ENCODE data around the gene LRRC75A.

LRRC75A gene

GRCh38 chr17:16492613-16493530, 879 bp upstream of the LRRC75A start:
- no peak for DNase-seq

GRCh38 chr17:16491131-16491702, 776 bp downstream of the LRRC75A start:
- peak; percentile 51 for DNase-seq

- no peak for DNase-seq
Measured at GRCh38 chr17:16489431-16489830, 2.6 kb downstream of the LRRC75A start.

DNA sequence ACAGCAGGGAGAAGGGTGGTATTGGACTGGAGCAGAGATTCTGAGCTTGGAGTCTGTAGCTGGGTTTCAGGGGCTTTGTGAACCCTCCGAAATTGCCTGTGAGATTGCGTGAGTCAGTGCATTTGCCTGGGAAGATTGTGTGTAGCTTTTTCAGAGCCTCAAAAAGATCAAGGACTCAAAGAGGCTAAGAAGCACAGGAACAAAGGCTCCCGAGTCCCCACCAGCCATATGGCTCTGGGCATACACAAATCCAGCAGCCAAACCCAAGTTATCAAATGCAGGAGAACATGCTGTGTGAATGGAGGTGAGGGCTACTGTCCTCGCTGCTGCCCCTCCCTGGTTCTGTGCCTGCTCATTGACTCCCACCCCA, 3.0 kb downstream of the LRRC75A start:
- no peak for DNase-seq

DNA sequence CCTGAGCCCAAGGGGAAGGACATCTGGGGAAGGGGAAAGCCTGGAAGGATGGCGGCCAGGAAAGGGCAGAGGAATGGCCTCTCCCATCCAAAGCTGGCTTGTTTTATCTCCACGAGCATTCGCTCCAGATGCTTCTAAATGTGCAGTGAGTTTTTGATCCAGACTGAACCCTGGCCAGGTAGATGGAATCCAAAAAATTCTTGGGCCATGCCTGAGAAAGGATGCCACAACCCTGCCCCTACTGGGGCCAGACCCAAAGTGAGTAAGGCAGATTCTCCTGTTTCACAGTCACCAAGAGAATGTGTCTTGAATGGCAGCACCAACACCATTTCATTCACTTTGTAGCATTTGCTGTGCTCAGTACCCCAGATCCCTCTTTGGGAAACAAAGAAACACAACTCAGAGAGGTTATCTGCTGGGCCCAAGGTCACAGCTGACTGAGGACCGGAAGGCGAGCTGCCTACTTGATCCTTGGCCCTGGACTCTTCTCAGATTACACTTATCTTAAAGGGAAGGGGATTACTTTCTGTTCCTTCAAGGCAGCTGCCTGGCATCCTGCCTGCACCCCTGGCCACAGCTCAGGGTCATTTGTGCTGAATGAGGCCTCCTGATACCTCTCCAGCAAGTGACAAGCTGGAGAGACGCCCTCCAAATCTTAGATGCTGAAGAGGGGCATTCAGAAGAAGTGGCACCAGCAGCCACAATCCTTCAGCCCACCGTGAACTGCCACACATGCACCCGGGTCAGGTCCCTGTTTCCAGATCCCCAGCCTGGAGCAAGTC, 3.6 kb downstream of the LRRC75A start:
- DNase-seq: no peak

DNA sequence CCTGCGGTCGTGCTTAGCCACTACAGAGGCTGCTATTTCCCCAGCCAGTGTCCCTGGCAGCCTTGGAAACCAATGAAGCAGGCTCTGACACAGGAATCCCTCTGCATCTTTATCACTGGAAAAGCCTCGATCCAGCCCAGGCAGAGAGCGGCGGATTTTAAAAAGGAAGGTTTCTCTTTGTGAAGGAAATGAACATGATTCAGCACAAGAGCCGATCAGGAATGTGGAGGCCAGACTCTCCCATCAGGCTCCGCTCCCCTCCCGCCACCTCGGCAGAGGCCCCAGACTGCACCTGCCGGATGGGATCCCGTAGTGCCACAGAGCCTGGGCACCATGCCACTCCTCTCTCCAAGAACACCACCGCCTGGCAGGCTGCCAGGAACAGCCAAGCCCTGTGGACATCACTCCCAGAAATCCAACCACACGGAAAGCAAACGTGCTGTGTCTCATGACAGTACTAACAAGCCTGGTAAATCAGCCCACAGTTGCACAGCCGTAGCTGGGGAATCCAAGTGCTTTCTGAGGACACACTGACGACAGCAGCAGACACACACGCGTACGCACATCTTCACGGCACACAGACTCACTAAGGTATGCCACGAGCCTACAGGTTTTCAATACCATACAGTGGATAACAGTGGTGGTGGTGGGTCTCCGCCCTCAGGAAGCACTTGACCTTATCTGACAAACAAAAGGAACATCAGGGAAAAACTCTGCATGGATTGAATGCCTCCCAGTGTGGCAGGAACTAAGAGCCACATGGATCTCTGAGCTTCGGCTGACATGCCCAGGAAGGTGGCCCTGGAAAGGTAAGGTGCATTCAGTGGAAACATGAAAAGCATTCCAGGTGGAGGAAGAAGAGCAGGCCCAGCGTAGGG, 5.4 kb downstream of the LRRC75A start:
- DNase-seq: no peak

DNA sequence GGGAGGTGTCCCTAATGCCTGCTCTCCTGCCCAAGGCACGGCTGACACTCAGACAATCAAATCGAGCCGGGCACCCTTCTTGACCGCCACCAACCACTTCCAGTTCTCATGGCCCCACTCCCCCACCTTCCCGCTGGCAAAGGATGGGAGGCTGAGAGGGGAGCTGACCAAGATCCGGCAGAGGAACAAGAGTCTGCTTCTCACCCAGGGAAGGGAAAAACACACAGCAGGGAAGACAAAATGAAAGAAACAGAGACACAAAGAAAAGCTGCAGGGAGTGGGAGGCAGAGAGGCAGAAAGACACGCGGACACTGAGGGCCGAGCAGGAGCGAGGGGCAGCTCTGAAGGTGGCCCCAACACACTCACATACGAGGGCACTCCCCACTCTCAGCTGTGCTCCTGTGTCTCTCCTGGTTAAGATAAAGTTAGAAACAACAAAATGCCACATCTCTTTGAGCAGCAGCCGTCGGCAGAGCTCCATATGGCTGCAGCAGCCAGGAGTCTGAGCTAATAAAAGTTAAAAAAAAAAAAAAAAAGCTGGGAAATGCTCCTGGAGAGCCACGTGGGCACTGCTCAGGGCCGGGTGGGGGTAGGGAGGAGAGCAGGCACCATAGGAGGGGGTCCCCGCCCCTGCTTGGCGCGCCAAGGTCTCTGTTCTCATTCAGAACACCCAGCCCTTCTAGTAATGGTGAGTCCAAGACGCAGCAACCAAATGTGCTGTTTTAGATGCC, 7.4 kb downstream of the LRRC75A start:
- DNase-seq: no peak

- DNase-seq: no peak
Measured at GRCh38 chr17:16483021-16483645, 8.9 kb downstream of the LRRC75A start.

GRCh38 chr17:16482253-16482652, 9.7 kb downstream of the LRRC75A start:
- no peak for DNase-seq

DNA sequence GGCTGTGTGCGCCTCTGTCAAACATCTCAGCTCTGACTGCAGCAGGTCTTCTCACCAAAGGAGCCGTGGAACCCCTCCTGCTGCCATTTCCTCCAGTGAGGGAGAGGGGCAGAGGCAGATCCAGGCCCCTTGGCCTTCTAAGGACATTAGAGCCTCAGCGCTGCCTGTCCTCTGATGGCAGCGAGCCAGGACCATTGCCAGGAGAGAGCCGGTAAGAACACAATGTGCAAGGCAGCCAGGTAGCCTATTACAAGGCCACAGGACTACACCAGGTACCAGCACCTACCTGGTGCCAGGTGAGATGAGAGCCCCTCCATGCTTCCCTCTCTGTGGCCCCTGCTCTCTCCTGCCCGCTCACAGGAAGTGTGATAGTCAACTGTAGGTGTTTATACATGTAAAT, 11.0 kb downstream of the LRRC75A start:
- no peak for DNase-seq

- no peak for DNase-seq
Measured at GRCh38 chr17:16479264-16479663, 12.7 kb downstream of the LRRC75A start.

DNA sequence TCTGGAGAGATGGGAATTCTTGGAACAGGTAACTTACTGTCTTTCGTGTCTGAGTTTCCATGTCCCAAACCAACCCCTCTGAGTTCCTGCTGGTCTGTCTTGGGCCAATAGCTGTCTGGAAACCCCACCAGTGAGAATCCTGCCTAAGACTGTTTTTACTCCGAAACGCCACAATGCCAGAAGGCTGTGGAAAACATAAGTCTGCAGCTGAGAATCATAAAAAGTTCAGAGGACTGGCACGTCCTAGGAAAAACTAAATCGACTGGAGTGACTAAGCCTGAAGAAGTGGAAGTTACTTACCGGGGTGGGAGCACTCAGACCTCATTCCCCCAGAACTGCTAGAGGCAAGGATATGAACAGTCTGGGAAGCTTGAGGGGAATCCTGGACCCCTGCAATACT, 13.3 kb downstream of the LRRC75A start:
- no peak for DNase-seq

DNA sequence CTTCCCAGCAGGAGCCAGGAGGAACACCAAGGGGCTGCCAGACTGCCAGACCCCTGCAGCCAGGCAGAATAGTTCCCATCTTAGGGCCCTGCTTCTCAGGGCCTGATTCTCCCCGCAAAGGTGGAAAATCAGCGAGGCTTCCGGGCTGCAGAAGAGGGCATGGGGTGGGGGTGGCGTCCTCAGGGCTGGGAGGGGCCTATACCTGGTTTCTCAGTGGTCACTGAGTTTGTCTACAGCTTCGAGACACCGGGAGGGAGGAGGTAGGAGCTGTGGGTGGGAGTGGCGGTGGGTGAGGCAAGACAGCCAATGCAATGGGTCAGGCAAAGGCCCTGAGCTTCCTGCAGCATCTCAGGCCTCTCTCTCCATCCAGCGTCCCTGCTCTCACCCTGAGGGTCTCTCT, 14.3 kb downstream of the LRRC75A start:
- no peak for DNase-seq

DNA sequence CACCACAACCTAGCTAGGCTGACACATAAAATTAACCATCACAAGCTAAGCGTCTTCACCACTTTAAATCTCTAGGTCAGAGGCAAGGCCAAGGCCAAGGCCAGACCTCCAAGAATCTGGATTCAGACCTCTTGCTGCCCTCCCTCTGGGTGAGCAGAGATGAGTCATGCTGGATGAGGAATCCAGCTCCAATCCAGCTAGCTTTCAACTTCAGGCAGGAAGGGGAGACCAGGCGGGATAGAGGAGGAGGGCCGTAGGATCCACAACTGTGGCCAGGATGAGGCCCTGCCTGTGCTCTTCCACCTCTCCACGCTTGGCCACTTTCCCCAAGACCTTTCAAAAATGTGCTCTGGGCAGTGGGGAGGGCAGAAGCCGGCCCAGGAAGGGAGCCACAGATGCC, 14.7 kb downstream of the LRRC75A start:
- no peak for DNase-seq

- DNase-seq: no peak
Measured at GRCh38 chr17:16475179-16475704, 16.8 kb downstream of the LRRC75A start.

- DNase-seq: no peak
Measured at GRCh38 chr17:16474012-16474725, 17.8 kb downstream of the LRRC75A start.

DNA sequence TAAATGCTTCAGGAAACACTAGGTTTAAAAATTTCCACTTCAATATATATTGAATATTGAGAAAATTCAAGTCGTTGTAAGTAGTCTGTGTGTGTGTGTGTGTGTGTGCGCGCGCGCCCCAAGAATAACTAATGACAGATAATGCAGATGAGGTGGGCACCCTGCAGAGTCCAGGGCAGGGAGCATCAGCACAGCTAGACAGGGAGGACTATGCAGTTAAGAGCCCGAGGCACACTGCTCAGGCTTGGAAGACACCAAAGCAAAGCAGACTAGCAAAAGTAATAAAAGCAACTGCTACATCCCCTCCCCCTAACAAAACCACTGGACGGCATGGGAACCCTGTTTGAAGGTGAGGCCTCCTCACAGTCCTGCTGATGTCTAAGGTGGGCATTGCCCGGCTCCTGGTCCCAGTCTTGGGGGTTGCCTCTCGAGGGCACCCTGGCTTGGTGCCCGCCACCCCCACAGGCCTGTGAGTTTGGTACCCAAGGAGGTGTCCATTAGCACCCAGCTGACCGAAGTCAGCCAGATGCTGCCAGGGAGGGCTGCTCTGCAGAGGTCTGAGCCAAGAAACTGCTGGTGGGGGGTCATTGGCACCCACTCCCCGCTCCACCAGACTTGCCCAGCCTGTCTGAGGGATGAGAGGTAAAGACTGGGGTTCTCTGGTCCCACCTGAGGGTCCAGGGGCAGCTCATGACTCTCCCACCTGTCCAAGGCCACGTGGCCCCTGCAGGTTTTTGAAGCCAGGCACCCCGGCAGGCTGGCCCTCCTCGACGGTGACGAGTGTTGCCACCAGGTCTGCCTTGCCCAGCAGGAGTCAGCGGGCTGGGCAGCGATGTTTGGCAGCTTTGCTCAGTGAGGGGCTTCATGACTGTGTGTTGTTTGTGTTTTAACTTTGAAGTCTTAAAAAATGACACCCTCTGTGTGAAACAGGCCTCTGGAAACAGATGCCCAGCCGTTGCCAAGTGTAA, 18.7 kb downstream of the LRRC75A start:
- no peak for DNase-seq

DNA sequence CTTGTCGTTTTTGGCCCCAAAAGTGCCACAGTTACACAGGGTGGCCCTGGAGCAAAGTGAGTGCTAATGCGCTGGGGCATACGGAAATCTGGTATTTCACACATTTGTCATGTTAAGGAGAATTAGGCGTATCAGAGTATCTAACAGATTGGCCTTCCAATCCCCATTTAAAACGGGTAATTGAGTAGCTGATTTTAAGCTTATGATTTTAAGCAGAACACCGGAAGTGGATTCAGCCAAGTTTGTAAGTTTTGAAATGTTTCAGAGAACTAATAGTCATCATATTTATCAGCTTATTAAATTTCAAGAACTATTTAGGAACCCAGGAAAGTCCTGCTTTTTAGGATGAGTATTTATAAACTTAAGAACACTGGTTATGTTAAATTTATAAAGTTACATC, 19.5 kb downstream of the LRRC75A start:
- DNase-seq: no peak

DNA sequence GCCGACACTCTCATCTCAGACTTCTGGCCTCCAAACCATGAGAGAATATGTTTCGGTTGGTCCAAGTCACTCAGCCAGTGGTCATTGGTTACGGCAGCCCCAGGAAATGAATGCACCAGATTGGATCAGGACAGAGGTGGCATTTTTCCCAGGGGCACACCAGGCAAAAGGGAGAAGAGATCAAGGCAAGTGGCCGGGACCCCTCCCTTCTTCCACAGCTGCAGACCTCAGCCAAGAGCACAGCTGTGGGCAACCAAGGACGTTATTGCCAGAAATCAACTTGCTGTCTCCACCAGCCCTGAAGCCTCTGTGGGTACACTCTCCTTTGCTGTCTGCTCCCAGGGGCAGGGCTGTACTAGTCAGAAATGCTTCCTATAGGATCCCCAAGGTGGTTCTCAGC, 20.7 kb downstream of the LRRC75A start:
- no peak for DNase-seq

Measured in stimulated activated CD4-positive, alpha-beta T cell treated with anti-CD3 and anti-CD28 coated beads, Interleukin-15, amount 100 ng/mL, for 24 hours (primary cell).